H1 (cell line): ENCODE measurements around the gene KCNQ1OT1. TPM values are rescaled to one million over a fixed set of nuclear protein-coding genes. Genes with fewer than 3 reads are reported as not detected.

ENCODE experiments used
- BCL11A ChIP-seq, 2 experiments: IDR thresholded peaks; one replicate each; pipeline ENCODE4 v1.6.1; 2011; ENCODE audit warnings: low read depth in 2 of 2, low read length in 2 of 2, mild to moderate bottlenecking in 2 of 2
- CREB1 ChIP-seq: IDR thresholded peaks from 2 replicates; pipeline ENCODE4 v1.6.1; 2012; ENCODE audit warnings: inconsistent platforms
- CTCF ChIP-seq, 3 experiments: IDR thresholded peaks; 1 replicate in 2 of 3; 2 replicates in 1 of 3; pipeline versions ENCODE4 v1.5.1 to v1.6.1; 2011; ENCODE audit warnings: low read length in 3 of 3, mild to moderate bottlenecking in 3 of 3, inconsistent platforms in 2 of 3, low read depth in 1 of 3, moderate library complexity in 1 of 3; ENCODE audit not compliant: insufficient read depth in 1 of 3; ENCODE audit errors: control extremely low read depth in 1 of 3
- NANOG ChIP-seq: IDR thresholded peaks from 2 replicates; pipeline ENCODE4 v1.6.1; 2011; ENCODE audit warnings: low read length, low read depth, mild to moderate bottlenecking, inconsistent platforms; ENCODE audit not compliant: insufficient read depth, poor library complexity, severe bottlenecking
- POU5F1 ChIP-seq: IDR thresholded peaks from 2 replicates; pipeline ENCODE4 v1.6.1; 2011; ENCODE audit warnings: low read depth, mild to moderate bottlenecking, low read length, moderate library complexity
- RFX5 ChIP-seq: IDR thresholded peaks from 2 replicates; pipeline ENCODE4 v1.6.1; 2011; ENCODE audit warnings: low read depth, low read length, improper control_type of control experiment, borderline replicate concordance
- TAF7 ChIP-seq: optimal IDR thresholded peaks from 2 replicates; pipeline ENCODE3; 2011; ENCODE audit warnings: low read depth, mild to moderate bottlenecking, inconsistent platforms, low read length, moderate library complexity, borderline replicate concordance
- polyA plus RNA-seq, 7 experiments: library from polyadenylated mRNA; depleted of rRNA in 3 of 7; stranded (reverse) in 5 of 7; unstranded in 2 of 7; fragments of >200 nt in 5 of 7; fragments of 200-250 nt in 2 of 7; gene quantifications; 1 replicate in 5 of 7; 2 replicates in 1 of 7; 4 replicates in 1 of 7; pipeline versions ENCODE4 v1.2.1 to v1.2.3, GENCODE V29; 2011 to 2013; ENCODE audit warnings: missing spikeins in 2 of 7, mixed read lengths in 2 of 7
- total RNA-seq: library from RNA; stranded (reverse); fragmentation: NEBNext Ultra II Directional; extraction: Animal tissue kit (Norgen Biotek cat#: 25700); gene quantifications from 2 replicates; pipeline ENCODE4 v1.2.1, GENCODE V29; 2021

The KCNQ1OT1 gene
- total and polyA plus RNA-seq, 2 of the 8 experiments (the other 6 are each of a cell fraction or from before 2014, with no cell fraction given): 0.21 to 1.2 TPM

- TF ChIP-seq CTCF (IDR thresholded peaks at IDR 0.05; ENCODE audit: control extremely low read depth in 1 of 3, insufficient read depth in 1 of 3, low read depth in 1 of 3, low read length in 3 of 3) (no peak), TAF7 (no peak), POU5F1 (no peak), RFX5 (no peak), BCL11A (IDR thresholded peaks at IDR 0.05; ENCODE audit: low read depth in 2 of 2, low read length in 2 of 2) (no peak), NANOG (no peak), CREB1 (no peak)
Observed at GRCh38 chr11:2657697-2658284, 42.0 kb downstream of the KCNQ1OT1 start (continued).
